HAP-1 (cell line): ENCODE data around the gene MPV17L2.

Experiments used
- DNase-seq, 2 experiments: peaks; one replicate each; pipeline ENCODE4 v3.0.0-alpha.2; 2016 to 2020; ENCODE audit warnings: low spot score in 2 of 2
- H3K27me3 ChIP-seq: fragments of 250-450 bp; sonication (Bioruptor Pico); 2 replicates; pipeline ENCODE4 v1.5.1; 2020; ENCODE audit warnings: low read depth, mild to moderate bottlenecking, moderate library complexity
- H3K36me3 ChIP-seq: fragments of 250-450 bp; sonication (Bioruptor Pico); replicated peaks from 2 replicates; pipeline ENCODE4 v1.5.1; 2020; ENCODE audit warnings: mild to moderate bottlenecking
- H3K4me1 ChIP-seq: fragments of 250-450 bp; sonication (Bioruptor Pico); 2 replicates; pipeline ENCODE4 v1.5.1; 2020; ENCODE audit warnings: mild to moderate bottlenecking
- H3K4me3 ChIP-seq: fragments of 250-450 bp; sonication (Bioruptor Pico); 2 replicates; pipeline ENCODE4 v1.5.1; 2020; ENCODE audit warnings: mild to moderate bottlenecking, moderate library complexity
- H3K9me3 ChIP-seq: fragments of 250-450 bp; sonication (Bioruptor Pico); 2 replicates; pipeline ENCODE4 v1.5.1; 2020; ENCODE audit warnings: mild to moderate bottlenecking, moderate library complexity
- in situ Hi-C: fragments of 300-500 bp; cut with MboI; formaldehyde crosslinking; loops from 3 replicates; pipeline ENCODE4 v1.14.3; 2020; ENCODE audit warnings: low sequenced_read_pairs, inconsistent platforms, mixed read lengths

The MPV17L2 gene

GRCh38 chr19:18168673-18169381, 24.2 kb upstream of the MPV17L2 start:
- Histone ChIP-seq H3K36me3 (peaks cover 32% of the 10 kb centered on the region), H3K4me1 (peaks cover 3% of the 10 kb centered on the region), H3K4me3 (no peak overlapping the region), H3K27me3 (no peaks in the 10 kb centered on the region), H3K9me3 (no peaks in the 10 kb centered on the region)
- no peak for DNase-seq
- in situ Hi-C loops: no loop called here

- Histone ChIP-seq H3K36me3 (peaks cover 28% of the 10 kb centered on the region), H3K27me3 (no peaks in the 10 kb centered on the region), H3K4me1 (peaks cover 9% of the 10 kb centered on the region), H3K9me3 (no peaks in the 10 kb centered on the region), H3K4me3 (no peak overlapping the region)
- DNase-seq: no peak
- in situ Hi-C loops: no loop called here
Observed at GRCh38 chr19:18170714-18171255, 22.2 kb upstream of the MPV17L2 start.

DNA sequence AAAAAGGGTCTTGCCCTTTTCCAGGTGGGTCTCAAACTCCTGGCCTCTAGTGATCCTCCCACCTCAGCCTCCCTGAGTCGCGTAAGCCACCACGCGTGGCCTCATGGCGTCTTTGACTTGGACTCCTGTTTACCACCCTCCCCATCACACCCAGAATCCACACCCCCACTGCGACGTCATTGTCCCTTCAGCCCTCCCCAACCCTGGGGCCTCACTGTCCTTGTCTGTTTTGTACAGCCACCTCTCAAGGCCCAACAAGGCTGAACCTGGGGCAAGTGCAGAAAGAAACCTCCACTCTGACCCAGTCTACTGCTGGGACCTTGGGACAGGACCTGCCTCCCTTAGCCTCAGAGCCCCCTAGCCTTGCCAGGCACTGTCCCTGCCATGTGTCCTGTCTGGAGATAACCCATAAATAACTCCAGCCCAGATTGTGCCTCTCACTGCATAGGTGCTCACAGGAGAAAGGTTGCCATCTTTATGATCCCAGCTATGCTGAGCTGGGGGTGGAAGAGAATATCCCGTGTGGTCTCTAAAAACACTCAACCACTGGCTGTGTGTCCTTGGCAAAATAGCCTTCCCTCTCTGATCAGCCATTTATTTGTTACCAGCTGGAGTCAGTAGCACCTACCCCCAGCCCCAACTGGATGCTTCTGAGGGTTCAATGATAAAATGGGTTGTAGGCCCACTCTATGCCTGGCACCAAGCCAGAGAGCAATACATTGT, 21.3 kb upstream of the MPV17L2 start:
- DNase-seq: no peak
- H3K4me1 ChIP-seq: peaks cover 9% of the 10 kb centered on the region
- no peak overlapping the region for H3K4me3 ChIP-seq
- in situ Hi-C loops: no loop called here
- peaks cover 29% of the 10 kb centered on the region for H3K36me3 ChIP-seq
- no peaks in the 10 kb centered on the region for H3K27me3 ChIP-seq
- no peaks in the 10 kb centered on the region for H3K9me3 ChIP-seq

GRCh38 chr19:18172331-18173053, 20.5 kb upstream of the MPV17L2 start:
- in situ Hi-C loops: no loop called here
- peaks cover 28% of the 10 kb centered on the region for H3K36me3 ChIP-seq
- peaks cover 9% of the 10 kb centered on the region for H3K4me1 ChIP-seq
- no peak for DNase-seq
- no peaks in the 10 kb centered on the region for H3K27me3 ChIP-seq
- no peaks in the 10 kb centered on the region for H3K9me3 ChIP-seq
- H3K4me3 ChIP-seq: no peak overlapping the region

DNA sequence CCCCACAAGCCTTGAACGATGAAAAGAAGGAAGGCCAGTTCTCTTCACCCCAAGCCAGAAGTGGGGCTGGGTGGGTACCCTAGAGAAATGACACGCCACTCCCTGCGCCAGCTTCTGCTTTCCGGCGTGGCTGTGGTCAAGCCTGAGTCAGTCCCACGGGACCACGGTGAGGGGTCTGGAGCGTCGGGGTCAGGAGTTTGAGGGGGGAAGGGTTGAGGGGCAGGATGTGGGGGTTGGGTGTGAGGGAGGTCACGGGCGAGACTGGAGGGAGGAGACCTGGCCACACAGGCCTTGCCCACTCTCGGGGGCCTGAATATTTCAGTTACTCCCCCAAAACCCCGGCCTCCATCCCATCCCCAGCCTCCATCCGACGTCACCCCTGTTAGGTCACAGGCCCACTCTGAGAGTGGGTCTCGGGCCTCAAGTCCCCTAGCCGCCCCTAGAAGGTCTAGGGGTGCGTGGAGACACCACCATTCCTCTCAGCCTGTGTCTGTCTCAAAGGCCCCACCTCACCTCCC, 19.9 kb upstream of the MPV17L2 start:
- Histone ChIP-seq H3K4me1 (peaks cover 9% of the 10 kb centered on the region), H3K36me3 (peaks cover 23% of the 10 kb centered on the region), H3K9me3 (no peaks in the 10 kb centered on the region), H3K4me3 (no peak overlapping the region; the same call in 1 of the 2 replicates), H3K27me3 (no peaks in the 10 kb centered on the region)
- in situ Hi-C loops: no loop called here
- no peak for DNase-seq

DNA sequence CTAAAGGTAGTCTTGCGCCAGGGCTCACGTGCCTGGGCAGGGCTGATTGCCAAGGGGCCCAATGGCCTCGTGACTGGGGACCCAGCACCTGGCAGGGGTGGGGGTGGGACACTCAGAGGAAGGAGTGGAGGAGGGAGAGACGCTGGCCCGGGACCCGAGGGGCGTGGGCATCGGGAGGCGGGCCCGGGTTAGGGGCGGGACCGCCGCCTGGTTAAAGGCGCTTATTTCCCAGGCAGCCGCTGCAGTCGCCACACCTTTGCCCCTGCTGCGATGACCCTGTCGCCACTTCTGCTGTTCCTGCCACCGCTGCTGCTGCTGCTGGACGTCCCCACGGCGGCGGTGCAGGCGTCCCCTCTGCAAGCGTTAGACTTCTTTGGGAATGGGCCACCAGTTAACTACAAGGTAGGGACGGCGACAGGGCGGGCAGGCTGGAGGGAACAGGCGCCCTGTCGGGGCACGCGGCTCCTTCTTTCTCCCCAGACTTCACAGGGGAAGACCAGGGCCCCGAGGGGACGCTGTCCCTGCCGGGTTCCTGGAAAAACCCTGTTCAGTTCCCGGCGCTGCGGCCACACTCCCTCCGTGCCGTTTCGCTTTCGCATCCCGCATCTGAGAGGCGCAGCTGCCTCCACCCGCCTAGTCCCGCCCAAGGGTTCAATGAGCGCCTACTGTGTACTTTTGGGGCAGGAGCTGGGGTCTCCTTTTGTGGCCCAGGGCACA, 19.3 kb upstream of the MPV17L2 start, which contains the start of gene IFI30:
Gene IFI30 (plus strand): TSS at position 242 of the 717 bp plus-strand sequence. CDS start 29 bp downstream, at position 271.
- Histone ChIP-seq H3K4me3 (peak within 1 kb of the TSS; percentile 57), H3K9me3 (no peaks in the 10 kb centered on the region), H3K36me3 (peaks cover 19% of the 10 kb centered on the region), H3K4me1 (peaks cover 9% of the 10 kb centered on the region), H3K27me3 (no peaks in the 10 kb centered on the region)
- DNase-seq: peak; percentile 71 to 88
- in situ Hi-C loops: no loop called here

DNA sequence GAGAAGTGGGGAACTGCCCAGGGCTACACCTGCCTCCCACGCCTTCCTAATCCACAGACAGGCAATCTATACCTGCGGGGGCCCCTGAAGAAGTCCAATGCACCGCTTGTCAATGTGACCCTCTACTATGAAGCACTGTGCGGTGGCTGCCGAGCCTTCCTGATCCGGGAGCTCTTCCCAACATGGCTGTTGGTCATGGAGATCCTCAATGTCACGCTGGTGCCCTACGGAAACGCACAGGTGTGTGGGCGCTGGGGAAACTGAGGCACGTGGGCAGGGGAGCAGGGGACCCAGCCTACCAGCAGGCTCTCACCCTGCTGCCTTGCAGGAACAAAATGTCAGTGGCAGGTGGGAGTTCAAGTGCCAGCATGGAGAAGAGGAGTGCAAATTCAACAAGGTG, 18.0 kb upstream of the MPV17L2 start:
- H3K9me3 ChIP-seq: no peaks in the 10 kb centered on the region
- H3K36me3 ChIP-seq: peaks cover 21% of the 10 kb centered on the region
- peaks cover 9% of the 10 kb centered on the region for H3K4me1 ChIP-seq
- in situ Hi-C loops: no loop called here
- peak overlapping the region; percentile 57 for H3K4me3 ChIP-seq
- no peak for DNase-seq
- no peaks in the 10 kb centered on the region for H3K27me3 ChIP-seq

DNA sequence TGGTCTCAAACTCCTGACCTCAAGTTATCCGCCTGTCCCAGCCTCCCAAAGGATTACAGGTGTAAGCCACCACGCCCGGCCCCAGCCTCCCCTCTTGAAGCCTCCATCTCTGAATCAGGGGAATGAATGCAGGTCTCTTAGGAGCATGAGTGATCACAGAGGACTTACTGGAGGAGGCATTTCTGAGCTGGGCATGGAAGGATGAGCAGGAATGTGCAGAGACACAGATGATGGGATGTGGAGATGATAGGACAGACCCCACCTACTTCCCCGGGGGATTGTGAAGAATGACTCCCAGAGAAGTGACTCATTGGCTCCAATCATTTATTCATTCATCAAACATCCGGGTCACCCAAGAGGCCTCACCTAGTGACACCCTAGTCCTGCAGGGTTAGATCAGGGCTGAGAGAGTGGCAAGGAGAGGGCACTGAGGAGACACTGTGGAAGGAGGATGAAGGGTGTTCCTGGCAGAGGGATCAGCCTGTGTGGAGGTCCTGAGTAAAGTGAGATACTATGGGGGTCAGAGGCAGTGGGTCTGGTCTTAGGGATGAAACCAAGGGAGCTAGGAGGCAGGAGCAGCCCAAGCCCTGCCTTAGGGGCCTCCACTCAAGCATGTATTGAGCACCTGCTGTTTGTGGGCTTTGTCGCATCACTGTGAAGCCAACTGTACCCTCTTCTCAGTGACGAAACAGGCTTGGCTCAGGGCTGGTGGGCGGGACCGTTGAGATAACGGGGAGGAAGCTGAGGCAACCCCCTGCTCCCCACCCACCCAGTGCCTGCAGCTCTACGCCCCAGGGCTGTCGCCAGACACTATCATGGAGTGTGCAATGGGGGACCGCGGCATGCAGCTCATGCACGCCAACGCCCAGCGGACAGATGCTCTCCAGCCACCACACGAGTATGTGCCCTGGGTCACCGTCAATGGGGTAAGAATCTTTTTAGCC, 16.4 kb upstream of the MPV17L2 start:
- Histone ChIP-seq H3K4me1 (peaks cover 9% of the 10 kb centered on the region), H3K36me3 (peaks cover 21% of the 10 kb centered on the region), H3K4me3 (no peak overlapping the region), H3K9me3 (no peaks in the 10 kb centered on the region), H3K27me3 (no peaks in the 10 kb centered on the region)
- in situ Hi-C loops: no loop called here
- no peak for DNase-seq

GRCh38 chr19:18179957-18180356, 13.1 kb upstream of the MPV17L2 start:
- Histone ChIP-seq H3K36me3 (peaks cover 21% of the 10 kb centered on the region), H3K4me1 (peaks cover 5% of the 10 kb centered on the region), H3K4me3 (no peak overlapping the region), H3K9me3 (no peaks in the 10 kb centered on the region), H3K27me3 (no peaks in the 10 kb centered on the region)
- in situ Hi-C loops: no loop called here
- DNase-seq: no peak

DNA sequence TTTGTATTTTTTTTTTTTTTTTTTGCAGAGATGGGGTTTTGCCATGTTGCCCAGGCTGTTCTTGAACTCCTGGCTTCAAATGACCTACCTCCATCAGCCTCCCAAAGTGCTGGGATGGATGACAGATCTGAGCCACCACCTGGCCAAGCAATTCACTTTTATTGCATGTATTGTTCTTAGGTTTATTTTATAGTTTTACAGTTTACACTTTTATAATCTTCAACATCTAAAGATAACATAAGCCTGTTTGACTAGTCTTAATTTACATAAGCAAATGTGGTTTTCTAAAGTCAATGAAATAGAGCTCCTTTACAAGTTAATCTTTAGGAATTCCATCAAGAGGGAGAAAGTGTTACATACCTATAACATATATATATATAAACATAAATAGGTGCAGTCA, 9.5 kb upstream of the MPV17L2 start:
- H3K4me1 ChIP-seq: peaks cover 14% of the 10 kb centered on the region
- in situ Hi-C loops: no loop called here
- H3K27me3 ChIP-seq: no peaks in the 10 kb centered on the region
- H3K4me3 ChIP-seq: no peak overlapping the region
- H3K36me3 ChIP-seq: peaks cover 5% of the 10 kb centered on the region; the same call in 1 of the 2 replicates
- H3K9me3 ChIP-seq: no peaks in the 10 kb centered on the region
- DNase-seq: no peak

- H3K4me1 ChIP-seq: peaks cover 14% of the 10 kb centered on the region
- no peaks in the 10 kb centered on the region for H3K9me3 ChIP-seq
- in situ Hi-C loops: no loop called here
- no peaks in the 10 kb centered on the region for H3K36me3 ChIP-seq
- H3K4me3 ChIP-seq: no peak overlapping the region
- no peaks in the 10 kb centered on the region for H3K27me3 ChIP-seq
- peak; percentile 48 to 79 for DNase-seq
Observed at GRCh38 chr19:18185538-18185937, 7.5 kb upstream of the MPV17L2 start.

GRCh38 chr19:18190278-18190677, 2.7 kb upstream of the MPV17L2 start:
- H3K4me3 ChIP-seq: no peak overlapping the region
- peaks cover 7% of the 10 kb centered on the region for H3K36me3 ChIP-seq
- H3K4me1 ChIP-seq: peaks cover 22% of the 10 kb centered on the region
- no peaks in the 10 kb centered on the region for H3K9me3 ChIP-seq
- no peaks in the 10 kb centered on the region for H3K27me3 ChIP-seq
- in situ Hi-C loops: no loop called here
- no peak for DNase-seq
